Small intestine (tissue), 7 donors: Measurements from ENCODE around the gene RASAL1. TPM values are rescaled to one million over a fixed set of nuclear protein-coding genes. Genes with fewer than 3 reads are reported as not detected.
A peak's percentile ranks its signal among the peaks of the same experiment; 100 is the strongest.

Experiments used
- DNase-seq, 2 donors: peaks; one replicate each; pipeline versions ENCODE4 v3.0.0 to v3.0.0-alpha.2; 2013
- FAIRE-seq: peaks from 2 replicates; lab custom pipeline; 2012; peaks lifted over from hg19 to GRCh38; lab: Jason Lieb, UNC
- H3K27ac ChIP-seq, 3 donors: one replicate each; pipeline ENCODE4 v1.5.1; 2013; ENCODE audit warnings: low read length in 2 of 3, mild to moderate bottlenecking in 2 of 3, control low read depth in 1 of 3, inconsistent platforms in 1 of 3, low read depth in 1 of 3, moderate library complexity in 1 of 3
- H3K27me3 ChIP-seq, 3 donors: one replicate each; pipeline ENCODE4 v1.6.1; 2013; ENCODE audit warnings: low read length in 3 of 3, inconsistent platforms in 1 of 3; ENCODE audit not compliant: control insufficient read depth in 3 of 3, insufficient read depth in 3 of 3
- H3K36me3 ChIP-seq, 3 donors: one replicate each; pipeline ENCODE4 v1.6.1; 2013; ENCODE audit warnings: low read length in 3 of 3, inconsistent platforms in 1 of 3, low read depth in 1 of 3, mild to moderate bottlenecking in 1 of 3, moderate library complexity in 1 of 3; ENCODE audit not compliant: control insufficient read depth in 3 of 3, insufficient read depth in 2 of 3
- H3K4me1 ChIP-seq, 3 donors: one replicate each; pipeline ENCODE4 v1.6.1; 2013; ENCODE audit warnings: low read length in 2 of 3, inconsistent platforms in 1 of 3, low read depth in 1 of 3, mild to moderate bottlenecking in 1 of 3, moderate library complexity in 1 of 3; ENCODE audit not compliant: control insufficient read depth in 3 of 3, insufficient read depth in 2 of 3
- H3K4me3 ChIP-seq, 3 donors: one replicate each; pipeline ENCODE4 v1.5.1; 2013; ENCODE audit warnings: low read length in 3 of 3, control low read depth in 1 of 3, inconsistent platforms in 1 of 3, low read depth in 1 of 3, mild to moderate bottlenecking in 1 of 3, moderate library complexity in 1 of 3
- H3K9me3 ChIP-seq, 2 donors: one replicate each; pipeline ENCODE4 v1.6.1; 2013; ENCODE audit warnings: low read depth in 1 of 2, low read length in 1 of 2; ENCODE audit not compliant: control insufficient read depth in 2 of 2, insufficient read depth in 1 of 2
- WGBS, 3 donors: extraction: QIAGEN DNeasy Blood & Tissue Kit; methylation state at CpG; one replicate each; pipeline ENCODE4 v1.1.7; 2013; 5-methylcytosine and 5-hydroxymethylcytosine counted together
- polyA plus RNA-seq, 4 donors: library from polyadenylated mRNA; stranded (reverse) in 3 of 4; unstranded in 1 of 4; fragments of 200-250 nt in 3 of 4; fragments of 120-200 nt in 1 of 4; gene quantifications; one replicate each; pipeline versions ENCODE4 v1.2.1 to v1.2.3, GENCODE V29; 2013
- donor health status: healthy with polysubstance abuse.
- donor health status: control.
- donor health status: control.
- donor health status: Bipolar disorder and iron deficiency.
- donor health status: healthy.

Gene RASAL1
- polyA plus RNA-seq, 4 donors: 0.16 to 0.81 (median 0.55) TPM; not detected in 1

DNA sequence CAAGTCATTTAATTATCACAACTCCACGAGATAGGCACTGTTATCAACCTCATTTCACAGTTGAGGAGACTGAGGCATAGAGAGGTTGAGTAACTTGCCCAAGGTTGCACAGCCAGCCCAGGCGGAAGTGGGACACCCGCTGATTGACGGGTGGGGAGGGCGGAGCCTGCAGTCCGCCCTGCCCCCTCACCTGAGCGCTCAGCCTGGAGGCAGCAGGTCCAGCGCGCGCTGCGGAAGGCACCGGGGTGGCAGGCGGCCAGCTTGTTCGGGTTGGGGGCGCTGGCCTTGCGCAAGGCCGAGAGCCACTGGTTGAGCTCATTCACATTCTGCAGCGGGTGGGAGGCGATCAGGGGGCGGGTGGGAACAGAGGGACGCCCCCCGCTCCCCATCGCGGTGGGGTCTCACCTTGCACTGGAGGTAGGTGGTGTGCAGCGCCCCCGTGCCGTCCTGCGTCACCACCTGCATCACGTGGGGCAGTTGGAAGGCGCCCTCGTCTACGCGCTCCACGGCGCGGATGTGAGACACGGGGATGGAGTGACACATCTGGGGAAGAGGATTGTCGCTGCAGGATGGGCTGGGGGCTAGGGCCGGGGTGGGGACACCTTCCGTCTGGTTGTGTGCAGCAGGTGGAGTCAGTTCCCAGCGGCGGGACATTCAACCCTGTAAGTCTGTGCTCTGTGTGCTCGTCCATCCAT, 31.7 kb downstream of the RASAL1 start:
- no peaks in the 10 kb centered on the region for H3K4me1 ChIP-seq
- no peak for FAIRE-seq
- DNase-seq: peak; percentile 33 to 50
- no peak overlapping the region for H3K4me3 ChIP-seq
- no peak overlapping the region for H3K27ac ChIP-seq
- H3K36me3 ChIP-seq: no peaks in the 10 kb centered on the region
- H3K27me3 ChIP-seq: peaks cover 0 to 8% (median 0%) of the 10 kb centered on the region in 3 donors
- WGBS, 3 donors: 4 to 8% (median 5%) methylated on average over 40 to 43 of the region's 43 CpGs
- H3K9me3 ChIP-seq: no peaks in the 10 kb centered on the region

DNA sequence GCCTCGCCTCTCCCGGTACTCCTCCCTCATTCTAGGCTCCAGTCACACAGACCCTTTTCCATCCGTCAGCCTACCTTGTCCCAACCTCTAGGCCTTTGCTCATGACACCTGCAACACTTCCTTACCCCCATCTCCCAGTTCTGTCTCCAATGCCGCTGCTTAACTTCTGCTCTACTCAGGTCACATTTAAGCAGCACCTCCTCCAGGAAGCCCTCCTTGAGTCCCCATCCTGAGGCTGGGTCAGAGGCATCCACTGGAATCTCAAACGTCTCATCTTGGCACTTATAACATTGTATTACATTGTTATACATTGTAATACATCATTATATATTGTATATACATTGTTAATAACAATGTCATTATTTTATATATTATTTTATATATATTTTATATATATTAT, 32.8 kb downstream of the RASAL1 start:
- no peaks in the 10 kb centered on the region for H3K36me3 ChIP-seq
- 81 to 83% (median 83%) methylated on average over 5 of the region's 5 CpGs for WGBS, 3 donors
- no peak overlapping the region for H3K4me3 ChIP-seq
- no peaks in the 10 kb centered on the region for H3K9me3 ChIP-seq
- H3K27me3 ChIP-seq: peaks cover 0 to 8% (median 0%) of the 10 kb centered on the region in 3 donors
- H3K27ac ChIP-seq: no peak overlapping the region
- DNase-seq (no peak), FAIRE-seq (no peak)
- H3K4me1 ChIP-seq: no peaks in the 10 kb centered on the region

GRCh38 chr12:113101751-113102150, 33.8 kb downstream of the RASAL1 start:
- Histone ChIP-seq H3K4me3 (no peak overlapping the region), H3K9me3 (no peaks in the 10 kb centered on the region), H3K27ac (no peak overlapping the region), H3K36me3 (no peaks in the 10 kb centered on the region), H3K4me1 (no peaks in the 10 kb centered on the region), H3K27me3 (peaks cover 0 to 8% (median 0%) of the 10 kb centered on the region in 3 donors)
- FAIRE-seq (no peak), DNase-seq (no peak)
- 69 to 84% (median 79%) methylated on average over 10 of the region's 10 CpGs for WGBS, 3 donors

DNA sequence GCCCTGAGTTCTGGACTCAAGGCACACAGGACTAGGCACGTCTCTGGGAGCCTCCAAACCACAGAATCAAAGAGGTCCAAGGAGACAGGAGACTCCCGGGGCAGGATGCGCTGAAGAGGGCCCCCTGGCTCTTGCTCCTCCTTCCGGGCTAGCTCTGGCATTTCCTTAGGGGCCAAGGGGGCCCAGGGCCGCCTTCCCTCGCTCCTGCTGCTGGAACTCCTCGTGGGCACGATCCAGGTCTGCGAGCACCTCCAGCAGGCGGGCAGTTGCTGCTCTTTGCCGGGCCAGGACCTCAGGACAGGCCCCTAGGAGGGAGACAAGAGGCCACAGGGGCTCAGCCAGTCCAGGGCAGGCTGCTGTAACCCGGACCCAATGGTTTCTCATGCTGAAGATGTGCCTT, 35.8 kb downstream of the RASAL1 start:
- no peaks in the 10 kb centered on the region for H3K36me3 ChIP-seq
- no peak overlapping the region for H3K27ac ChIP-seq
- no peak for DNase-seq
- no peaks in the 10 kb centered on the region for H3K9me3 ChIP-seq
- H3K4me1 ChIP-seq: no peaks in the 10 kb centered on the region
- H3K4me3 ChIP-seq: no peak overlapping the region
- H3K27me3 ChIP-seq: peaks cover 0 to 6% (median 0%) of the 10 kb centered on the region in 3 donors
- 74 to 85% (median 85%) methylated on average over 12 of the region's 12 CpGs for WGBS, 3 donors
- no peak for FAIRE-seq

DNA sequence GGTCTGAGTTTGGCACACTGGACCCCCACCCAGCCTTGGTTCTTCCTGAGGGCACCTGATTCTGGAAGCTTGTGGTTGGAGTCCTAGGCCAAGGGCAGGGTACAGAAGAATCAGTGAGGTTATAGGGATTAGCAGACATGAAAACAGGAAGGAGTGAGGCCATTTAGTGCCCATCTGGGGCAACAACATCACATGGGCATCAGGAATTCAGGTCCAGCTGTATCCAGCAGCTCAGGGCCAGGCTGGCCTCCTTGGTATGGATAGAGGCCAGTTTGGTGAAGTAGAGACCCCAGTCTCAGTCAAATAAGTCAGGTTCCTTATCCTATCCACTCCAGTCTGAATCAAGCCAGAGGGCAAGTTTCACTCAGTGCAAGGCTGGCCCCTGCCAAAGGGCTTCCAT, 36.2 kb downstream of the RASAL1 start:
- H3K36me3 ChIP-seq: no peaks in the 10 kb centered on the region
- FAIRE-seq (no peak), DNase-seq (no peak)
- H3K4me1 ChIP-seq: no peaks in the 10 kb centered on the region
- no peak overlapping the region for H3K4me3 ChIP-seq
- no peaks in the 10 kb centered on the region for H3K9me3 ChIP-seq
- H3K27me3 ChIP-seq: peaks cover 0 to 6% (median 0%) of the 10 kb centered on the region in 3 donors
- H3K27ac ChIP-seq: no peak overlapping the region

DNA sequence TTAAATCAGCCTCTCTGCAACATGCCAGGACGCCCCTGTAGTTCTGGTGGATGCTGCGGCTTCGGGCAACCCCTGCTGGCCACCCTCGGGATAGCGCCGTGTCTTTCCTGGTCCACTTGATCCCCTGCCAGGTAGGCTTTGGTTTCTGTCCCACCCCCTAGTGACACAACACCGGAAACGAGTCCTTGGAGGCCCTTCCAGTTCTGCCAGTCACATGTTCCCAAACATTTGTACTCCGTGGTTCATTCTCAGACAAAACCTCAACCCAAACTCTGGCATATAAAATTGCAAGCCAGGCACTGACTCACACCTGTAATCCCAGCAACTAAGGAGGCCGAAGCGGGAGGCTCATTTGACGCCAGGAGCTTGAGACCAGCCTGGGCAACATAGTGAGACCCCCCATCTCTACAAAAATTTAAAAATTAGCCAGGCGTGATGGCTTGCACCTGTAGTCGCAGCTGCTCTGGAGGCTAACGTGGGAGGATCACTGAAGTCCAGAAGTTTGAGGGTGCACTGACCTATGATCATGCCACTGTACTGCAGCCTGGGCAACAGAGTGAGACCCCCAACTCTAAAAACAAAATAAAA, 37.0 kb downstream of the RASAL1 start:
- no peaks in the 10 kb centered on the region for H3K4me1 ChIP-seq
- H3K27ac ChIP-seq: no peak overlapping the region
- DNase-seq: peak; percentile 65 to 75
- 33 to 37% (median 35%) methylated on average over 15 of the region's 15 CpGs for WGBS, 3 donors
- H3K36me3 ChIP-seq: peaks cover 0 to 2% (median 0%) of the 10 kb centered on the region in 3 donors
- no peaks in the 10 kb centered on the region for H3K9me3 ChIP-seq
- H3K4me3 ChIP-seq: no peak overlapping the region
- FAIRE-seq: no peak
- no peaks in the 10 kb centered on the region for H3K27me3 ChIP-seq

DNA sequence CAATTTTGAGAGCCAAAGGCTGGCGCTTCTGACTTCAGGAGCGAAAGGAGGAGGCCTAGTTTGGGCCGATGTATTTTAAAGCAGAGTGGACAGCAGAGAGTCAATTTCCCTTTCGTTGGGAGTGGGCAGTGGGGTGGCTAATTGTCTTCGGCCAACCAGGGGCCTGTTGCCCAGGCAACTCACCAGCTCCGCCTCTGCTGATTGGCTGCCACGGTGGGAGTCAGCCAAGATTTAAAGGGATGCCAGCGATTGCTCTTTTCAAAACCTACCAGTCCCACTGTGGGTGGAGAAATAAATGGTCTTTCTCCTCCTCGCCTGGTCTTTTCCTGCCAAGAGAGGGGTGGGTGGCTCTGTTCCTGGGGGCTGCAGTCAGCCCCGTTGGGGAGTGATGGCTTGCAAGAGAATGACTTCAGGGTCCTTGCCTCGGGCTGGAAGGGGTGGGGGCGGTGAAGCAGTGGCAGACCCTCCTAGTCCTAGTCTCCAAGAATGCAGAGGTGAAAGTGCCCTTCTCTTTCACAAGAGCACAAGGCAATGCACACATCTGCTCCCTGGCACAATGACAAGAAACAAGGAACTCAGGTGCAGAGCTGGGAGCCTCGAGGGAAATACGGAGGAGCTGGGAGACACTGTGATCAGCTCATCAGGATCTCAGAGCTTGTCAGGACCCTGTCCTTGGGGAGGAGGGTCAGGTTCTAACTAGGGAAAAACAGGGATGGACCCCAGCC, 37.7 kb downstream of the RASAL1 start:
- H3K27me3 ChIP-seq: peaks cover 0 to under 1% (median 0%) of the 10 kb centered on the region in 3 donors
- H3K27ac ChIP-seq: no peak overlapping the region
- FAIRE-seq (no peak), DNase-seq (peak in 1 of 2 donors; percentile 17)
- no peak overlapping the region for H3K4me3 ChIP-seq
- H3K9me3 ChIP-seq: no peaks in the 10 kb centered on the region
- H3K4me1 ChIP-seq: no peaks in the 10 kb centered on the region
- H3K36me3 ChIP-seq: peaks cover 0 to 2% (median 0%) of the 10 kb centered on the region in 3 donors
- WGBS, 3 donors: 45 to 52% (median 47%) methylated on average over 14 of the region's 14 CpGs

GRCh38 chr12:113096675-113097461, 38.7 kb downstream of the RASAL1 start:
- no peak overlapping the region for H3K27ac ChIP-seq
- no peak overlapping the region for H3K4me3 ChIP-seq
- no peaks in the 10 kb centered on the region for H3K9me3 ChIP-seq
- WGBS, 3 donors: 79 to 86% (median 79%) methylated on average over 29 to 30 of the region's 30 CpGs
- H3K27me3 ChIP-seq: peaks cover 0 to 6% (median 0%) of the 10 kb centered on the region in 3 donors
- DNase-seq: no peak
- FAIRE-seq: no peak
- H3K4me1 ChIP-seq: no peaks in the 10 kb centered on the region
- H3K36me3 ChIP-seq: peaks cover 0 to 2% (median 0%) of the 10 kb centered on the region in 3 donors
